Neural crest cell (in vitro differentiated cells): ENCODE results near the gene FRMD5. TPM values are rescaled to one million over a fixed set of nuclear protein-coding genes. Genes with fewer than 3 reads are reported as not detected.

ENCODE experiments used
- DNase-seq: peaks from one replicate; pipeline ENCODE4 v3.0.0; 2021; ENCODE audit warnings: low read depth, mixed read lengths, low spot score
- H3K27ac Mint-ChIP-seq: one replicate; pipeline ENCODE4 v1.8.0; 2021; ENCODE audit warnings: mild to moderate bottlenecking, mixed read lengths; ENCODE audit not compliant: unreplicated experiment
- H3K27me3 Mint-ChIP-seq: 2 replicates; pipeline ENCODE4 v1.8.0; 2021; ENCODE audit warnings: low read depth, mild to moderate bottlenecking, mixed read lengths
- H3K36me3 Mint-ChIP-seq: 2 replicates; pipeline ENCODE4 v1.8.0; 2021; ENCODE audit warnings: low read depth, mild to moderate bottlenecking, mixed read lengths
- H3K4me1 Mint-ChIP-seq: 2 replicates; pipeline ENCODE4 v1.8.0; 2021; ENCODE audit warnings: mixed read lengths
- H3K4me3 Mint-ChIP-seq: one replicate; pipeline ENCODE4 v1.8.0; 2021; ENCODE audit warnings: mild to moderate bottlenecking, mixed read lengths
- H3K9me3 Mint-ChIP-seq: 2 replicates; pipeline ENCODE4 v1.8.0; 2021; ENCODE audit warnings: mixed read lengths
- total RNA-seq: library from RNA; stranded (reverse); gene quantifications from 2 replicates; pipeline ENCODE4 v1.2.1, GENCODE V29; 2021
- TF ChIP-seq, protein P1 (sequence below): fragments of 200-600 bp; sonication (generic); conservative IDR thresholded peaks from 2 replicates; pipeline ENCODE4 v1.5.0; 2021; ENCODE audit warnings: antibody characterized with exemption, mild to moderate bottlenecking

The FRMD5 gene
- total RNA-seq, 1 donor from 2014 or later: 4.3 TPM

DNA sequence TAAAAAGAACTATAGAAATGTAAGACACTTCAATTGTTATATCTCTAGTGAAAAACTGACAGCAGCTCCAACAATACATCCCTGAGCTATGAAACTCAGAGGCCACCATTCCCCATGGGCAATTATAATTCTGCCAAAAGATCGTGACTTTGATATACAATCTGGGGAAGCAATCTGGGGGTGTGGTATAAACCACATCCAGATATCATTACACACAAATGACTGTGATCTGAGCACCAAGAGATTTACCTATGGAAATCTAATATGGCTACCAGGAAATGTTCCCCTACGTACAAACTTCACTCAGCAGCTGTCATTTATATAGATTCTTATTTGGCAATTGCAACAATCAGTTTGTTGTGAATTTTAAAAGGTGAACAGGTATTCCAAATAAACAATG lies 110.3 kb downstream of the FRMD5 start:
- H3K27me3 Mint-ChIP-seq: no peaks in the 10 kb centered on the region
- no peaks in the 10 kb centered on the region for H3K36me3 Mint-ChIP-seq
- no peak overlapping the region for H3K27ac Mint-ChIP-seq
- H3K4me1 Mint-ChIP-seq: no peaks in the 10 kb centered on the region
- no peak for DNase-seq
- H3K9me3 Mint-ChIP-seq: no peaks in the 10 kb centered on the region
- no peak overlapping the region for H3K4me3 Mint-ChIP-seq
- TF ChIP-seq, protein P1, sequence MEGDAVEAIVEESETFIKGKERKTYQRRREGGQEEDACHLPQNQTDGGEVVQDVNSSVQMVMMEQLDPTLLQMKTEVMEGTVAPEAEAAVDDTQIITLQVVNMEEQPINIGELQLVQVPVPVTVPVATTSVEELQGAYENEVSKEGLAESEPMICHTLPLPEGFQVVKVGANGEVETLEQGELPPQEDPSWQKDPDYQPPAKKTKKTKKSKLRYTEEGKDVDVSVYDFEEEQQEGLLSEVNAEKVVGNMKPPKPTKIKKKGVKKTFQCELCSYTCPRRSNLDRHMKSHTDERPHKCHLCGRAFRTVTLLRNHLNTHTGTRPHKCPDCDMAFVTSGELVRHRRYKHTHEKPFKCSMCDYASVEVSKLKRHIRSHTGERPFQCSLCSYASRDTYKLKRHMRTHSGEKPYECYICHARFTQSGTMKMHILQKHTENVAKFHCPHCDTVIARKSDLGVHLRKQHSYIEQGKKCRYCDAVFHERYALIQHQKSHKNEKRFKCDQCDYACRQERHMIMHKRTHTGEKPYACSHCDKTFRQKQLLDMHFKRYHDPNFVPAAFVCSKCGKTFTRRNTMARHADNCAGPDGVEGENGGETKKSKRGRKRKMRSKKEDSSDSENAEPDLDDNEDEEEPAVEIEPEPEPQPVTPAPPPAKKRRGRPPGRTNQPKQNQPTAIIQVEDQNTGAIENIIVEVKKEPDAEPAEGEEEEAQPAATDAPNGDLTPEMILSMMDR: no peak

DNA sequence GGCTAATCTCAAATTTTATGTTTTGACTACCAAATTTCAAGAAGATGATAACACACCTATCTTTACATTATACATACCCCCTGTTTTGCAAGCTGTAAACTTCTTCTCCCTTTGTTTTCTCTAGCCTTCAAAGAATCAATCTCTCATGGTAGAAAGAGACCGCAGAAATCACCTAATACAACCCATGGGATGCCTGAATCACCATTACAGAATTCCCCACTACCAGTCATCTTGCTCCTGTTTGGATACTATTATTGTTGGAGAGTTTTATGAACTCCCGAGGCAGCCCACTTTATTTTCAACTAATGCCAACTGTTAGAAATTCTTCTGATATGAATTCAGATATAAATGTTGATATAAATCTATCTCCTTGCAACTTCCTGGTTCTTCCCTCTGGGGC lies 110.9 kb downstream of the FRMD5 start:
- no peaks in the 10 kb centered on the region for H3K4me1 Mint-ChIP-seq
- H3K4me3 Mint-ChIP-seq: no peak overlapping the region
- no peaks in the 10 kb centered on the region for H3K9me3 Mint-ChIP-seq
- H3K27me3 Mint-ChIP-seq: no peaks in the 10 kb centered on the region
- no peaks in the 10 kb centered on the region for H3K36me3 Mint-ChIP-seq
- no peak overlapping the region for H3K27ac Mint-ChIP-seq
- TF ChIP-seq, protein P1: no peak
- DNase-seq: no peak

DNA sequence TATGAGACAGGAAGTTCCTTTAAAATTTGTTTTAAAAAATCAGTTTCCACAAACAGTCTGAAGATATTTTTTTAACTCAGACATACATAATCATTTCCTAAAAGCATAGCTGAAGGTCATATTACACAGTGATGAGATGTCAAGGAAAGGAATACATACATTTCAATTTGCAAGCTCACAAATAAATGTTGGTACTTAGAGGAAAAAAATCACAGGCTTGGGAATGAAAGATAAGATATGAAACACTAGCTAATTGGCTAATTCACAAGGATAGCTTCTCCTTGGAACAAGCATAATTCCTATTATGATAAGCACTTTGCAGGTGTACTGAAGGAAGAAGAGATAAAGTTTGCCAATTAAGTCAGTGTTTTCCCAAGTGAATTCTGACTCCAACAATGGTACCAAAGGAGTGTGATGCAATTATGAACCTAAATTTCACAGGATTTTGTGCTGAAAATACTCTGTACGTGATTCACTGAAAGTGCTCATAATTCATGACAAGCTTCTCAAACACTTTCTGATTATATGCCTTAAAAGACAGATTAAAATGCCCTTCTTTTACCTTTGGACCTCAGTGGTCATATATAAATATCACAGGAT lies 112.4 kb downstream of the FRMD5 start:
- H3K4me3 Mint-ChIP-seq: no peak overlapping the region
- no peaks in the 10 kb centered on the region for H3K27me3 Mint-ChIP-seq
- peaks cover 2% of the 10 kb centered on the region for H3K36me3 Mint-ChIP-seq
- TF ChIP-seq, protein P1: no peak
- peaks cover 5% of the 10 kb centered on the region for H3K9me3 Mint-ChIP-seq
- no peak overlapping the region for H3K27ac Mint-ChIP-seq
- no peak for DNase-seq
- H3K4me1 Mint-ChIP-seq: no peaks in the 10 kb centered on the region

DNA sequence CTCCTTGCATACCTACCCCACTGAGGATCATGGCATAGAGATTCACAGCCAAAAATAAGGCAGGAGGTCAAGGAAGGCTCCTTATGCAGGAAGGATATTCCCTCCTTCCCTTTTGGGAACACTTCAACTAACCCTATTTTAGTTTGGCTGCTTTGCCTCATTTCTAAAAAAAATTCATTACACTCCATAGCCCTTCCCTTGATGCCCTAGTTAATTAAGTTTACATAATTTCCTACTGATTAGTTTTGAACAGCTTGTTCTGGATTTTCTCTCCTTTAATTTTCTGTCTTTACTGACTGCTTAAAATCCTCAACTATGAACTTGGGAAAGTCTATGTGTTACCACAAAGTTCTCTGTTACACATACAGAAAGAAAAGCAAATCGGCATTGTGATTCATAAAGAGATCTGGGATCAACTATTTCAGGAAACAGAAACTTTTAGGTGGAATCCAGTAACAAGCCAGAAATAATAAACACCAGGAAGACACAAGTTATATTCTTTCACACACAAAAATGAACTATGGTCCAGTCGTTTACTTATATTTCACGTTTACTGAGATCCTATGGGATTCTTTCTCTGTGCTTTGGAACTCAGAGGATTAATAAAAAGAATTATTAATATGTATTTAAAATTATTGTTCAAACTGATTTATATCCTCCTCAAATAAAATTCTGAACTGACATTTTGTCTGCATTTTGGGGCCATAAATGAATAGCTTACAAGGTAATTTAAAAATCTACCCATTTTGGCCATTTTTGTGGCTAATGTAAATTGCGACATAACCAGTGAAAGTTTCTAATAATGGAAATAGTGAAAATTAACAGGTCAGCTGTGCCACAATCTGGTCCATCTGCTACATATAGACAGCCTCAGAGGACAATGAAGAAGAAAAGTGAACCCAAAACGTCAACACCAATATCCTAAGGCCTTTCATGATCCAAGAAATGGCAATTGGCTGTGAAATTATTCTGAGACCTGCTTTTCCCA lies 113.8 kb downstream of the FRMD5 start:
- no peak for DNase-seq
- H3K4me1 Mint-ChIP-seq: no peaks in the 10 kb centered on the region
- H3K4me3 Mint-ChIP-seq: no peak overlapping the region
- TF ChIP-seq, protein P1: no peak
- H3K36me3 Mint-ChIP-seq: peaks cover 2% of the 10 kb centered on the region
- peaks cover 8% of the 10 kb centered on the region for H3K9me3 Mint-ChIP-seq
- no peaks in the 10 kb centered on the region for H3K27me3 Mint-ChIP-seq
- no peak overlapping the region for H3K27ac Mint-ChIP-seq

DNA sequence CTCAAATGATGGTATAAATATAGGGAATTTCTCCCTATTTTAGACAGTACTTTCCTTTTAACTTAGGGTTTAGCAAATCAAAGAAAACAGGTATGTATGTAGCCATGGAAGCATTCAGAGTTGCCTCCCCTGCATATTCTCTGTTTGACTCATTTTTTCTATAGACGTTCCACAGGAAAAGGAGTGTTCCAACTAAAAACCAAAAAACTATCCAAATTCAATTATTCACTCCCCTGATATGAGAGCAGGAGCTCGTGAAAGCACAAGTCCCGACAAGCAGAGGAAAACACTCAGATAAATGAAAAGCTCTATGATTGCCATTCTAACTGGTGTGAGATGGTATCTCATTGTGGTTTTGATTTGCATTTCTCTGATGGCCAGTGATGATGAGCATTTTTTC lies 119.5 kb downstream of the FRMD5 start:
- no peaks in the 10 kb centered on the region for H3K4me1 Mint-ChIP-seq

More for the DNA sequence above, 119.5 kb downstream of the FRMD5 start:
- H3K27me3 Mint-ChIP-seq: no peaks in the 10 kb centered on the region
- TF ChIP-seq, protein P1: no peak
- no peak for DNase-seq
- H3K36me3 Mint-ChIP-seq: peaks cover 2% of the 10 kb centered on the region
- H3K4me3 Mint-ChIP-seq: no peak overlapping the region
- H3K9me3 Mint-ChIP-seq: peaks cover 10% of the 10 kb centered on the region
- no peak overlapping the region for H3K27ac Mint-ChIP-seq
